Epithelial cell of proximal tubule (primary cell): Measurements from ENCODE around the gene FYN. TPM values are rescaled to one million over a fixed set of nuclear protein-coding genes. Genes with fewer than 3 reads are reported as not detected.
"Not testable (repeated sequence)": the region's sequence is repeated elsewhere in the genome, so short reads cannot be mapped to it uniquely, and the experiment has no call there.

Source experiments
- DNase-seq: peaks from one replicate; pipeline ENCODE4 v3.0.0-alpha.2; 2011; ENCODE audit warnings: low read depth
- H3K4me3 ChIP-seq: 2 replicates; pipeline ENCODE4 v1.5.1; 2011; ENCODE audit warnings: low read depth, mild to moderate bottlenecking, low read length
- total RNA-seq: library from RNA; depleted of rRNA; stranded (reverse); fragments of >200 nt; gene quantifications from 2 replicates; pipeline ENCODE4 v1.2.3, GENCODE V29; 2015
- TF ChIP-seq, protein P1 (sequence below): conservative IDR thresholded peaks from 2 replicates; pipeline ENCODE4 v1.5.1; 2012; ENCODE audit warnings: low read depth, mild to moderate bottlenecking, low read length

FYN gene
- total RNA-seq, 1 donor from 2014 or later = 55.4 TPM

DNA sequence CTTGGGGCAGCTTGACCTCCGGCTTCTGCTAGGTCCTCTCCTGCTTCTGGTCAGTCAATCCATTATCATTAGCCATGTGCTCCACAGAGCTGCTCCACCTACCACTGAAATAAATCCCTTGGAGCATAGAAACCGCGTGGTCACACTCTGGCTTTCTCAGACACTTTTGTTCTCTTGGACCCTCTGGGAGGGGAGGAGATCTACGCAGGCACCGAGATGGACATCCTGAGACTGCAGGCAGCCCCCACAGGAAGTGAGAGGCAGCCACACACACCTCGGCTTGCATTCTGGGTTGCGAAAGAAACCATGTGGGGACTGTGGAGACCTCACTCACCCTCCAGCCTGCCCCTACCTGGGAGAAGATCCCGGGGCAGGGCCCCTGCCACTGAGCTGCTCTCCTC lies 79.5 kb downstream of the FYN start:
- no peak overlapping the region for H3K4me3 ChIP-seq
- TF ChIP-seq, protein P1, sequence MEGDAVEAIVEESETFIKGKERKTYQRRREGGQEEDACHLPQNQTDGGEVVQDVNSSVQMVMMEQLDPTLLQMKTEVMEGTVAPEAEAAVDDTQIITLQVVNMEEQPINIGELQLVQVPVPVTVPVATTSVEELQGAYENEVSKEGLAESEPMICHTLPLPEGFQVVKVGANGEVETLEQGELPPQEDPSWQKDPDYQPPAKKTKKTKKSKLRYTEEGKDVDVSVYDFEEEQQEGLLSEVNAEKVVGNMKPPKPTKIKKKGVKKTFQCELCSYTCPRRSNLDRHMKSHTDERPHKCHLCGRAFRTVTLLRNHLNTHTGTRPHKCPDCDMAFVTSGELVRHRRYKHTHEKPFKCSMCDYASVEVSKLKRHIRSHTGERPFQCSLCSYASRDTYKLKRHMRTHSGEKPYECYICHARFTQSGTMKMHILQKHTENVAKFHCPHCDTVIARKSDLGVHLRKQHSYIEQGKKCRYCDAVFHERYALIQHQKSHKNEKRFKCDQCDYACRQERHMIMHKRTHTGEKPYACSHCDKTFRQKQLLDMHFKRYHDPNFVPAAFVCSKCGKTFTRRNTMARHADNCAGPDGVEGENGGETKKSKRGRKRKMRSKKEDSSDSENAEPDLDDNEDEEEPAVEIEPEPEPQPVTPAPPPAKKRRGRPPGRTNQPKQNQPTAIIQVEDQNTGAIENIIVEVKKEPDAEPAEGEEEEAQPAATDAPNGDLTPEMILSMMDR = no peak
- DNase-seq = no peak

- TF ChIP-seq, protein P1 = no peak
- no peak for DNase-seq
These were observed 80.1 kb downstream of the FYN start for GRCh38 chr6:111792914-111793700.

GRCh38 chr6:111792241-111792640 lies 81.0 kb downstream of the FYN start:
- DNase-seq = no peak
- TF ChIP-seq, protein P1 = no peak
- H3K4me3 ChIP-seq = no peak overlapping the region

More at GRCh38 chr6:111792914-111793700, 80.1 kb downstream of the FYN start:
- no peak overlapping the region for H3K4me3 ChIP-seq

- no peak for DNase-seq
- TF ChIP-seq, protein P1 = no peak
- H3K4me3 ChIP-seq = no peak overlapping the region
These were observed 81.8 kb downstream of the FYN start for GRCh38 chr6:111791415-111791814.

DNA sequence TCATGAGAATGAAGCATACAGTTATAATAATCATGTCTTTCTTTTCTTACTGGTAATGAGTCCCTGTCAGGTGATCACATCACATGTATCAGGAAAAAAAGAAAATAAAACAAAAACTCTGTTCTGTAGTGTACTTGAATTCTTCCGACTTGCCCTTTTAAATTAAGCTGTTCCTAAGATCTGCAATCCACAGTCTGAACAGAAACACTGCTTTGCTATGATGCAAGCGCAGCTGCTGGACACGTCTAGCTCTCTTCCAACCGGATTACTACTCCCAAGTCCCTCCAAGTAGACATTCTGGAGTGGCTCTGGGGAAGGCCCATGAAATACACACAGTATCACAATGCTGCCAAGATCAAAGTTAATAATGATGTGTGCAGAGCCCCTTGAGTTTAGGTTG lies 83.7 kb downstream of the FYN start:
- TF ChIP-seq, protein P1 = no peak
- DNase-seq = no peak
- H3K4me3 ChIP-seq = no peak overlapping the region

- no peak overlapping the region for H3K4me3 ChIP-seq
- no peak for DNase-seq
These were observed 84.6 kb downstream of the FYN start for GRCh38 chr6:111788379-111789276.

GRCh38 chr6:111786151-111786550 lies 87.1 kb downstream of the FYN start:
- not testable (repeated sequence) for DNase-seq, H3K4me3 ChIP-seq

More at GRCh38 chr6:111788379-111789276, 84.6 kb downstream of the FYN start:
- TF ChIP-seq, protein P1 = no peak
